ENCODE results near the gene TWF2.

Gene TWF2

DNA sequence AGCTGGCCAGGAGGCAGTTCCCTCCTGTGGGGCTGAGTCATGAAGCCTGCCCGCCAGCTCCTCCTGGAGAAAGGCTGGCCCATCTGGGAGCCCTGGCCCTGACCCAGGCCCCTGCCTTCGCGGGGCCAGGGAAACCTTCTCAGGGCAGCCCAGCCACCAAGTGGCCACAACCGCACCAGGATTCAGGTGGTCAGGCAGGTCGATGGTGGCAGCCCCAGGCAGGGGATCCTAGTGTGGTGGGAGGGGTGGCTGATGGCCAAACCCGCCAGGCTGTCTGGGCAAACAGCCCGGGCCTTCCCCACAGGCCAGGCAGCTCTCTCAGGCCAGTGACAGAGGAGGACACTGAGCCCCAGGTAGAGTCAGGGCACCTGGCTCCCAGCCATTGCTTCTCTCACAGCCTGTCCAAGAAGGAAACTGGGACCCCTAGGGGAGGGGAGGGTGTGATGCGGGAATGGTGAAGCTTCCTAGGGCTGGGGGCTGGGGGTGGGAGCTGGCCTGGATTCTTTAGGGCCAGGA lies 1.2 kb downstream of the TWF2 start:
- DNase-seq (ENCODE audit: low read depth in 2 of 2), result no peak

GRCh38 chr3:52237006-52237656 lies 1.8 kb downstream of the TWF2 start:
- DNase-seq (ENCODE audit: low read depth in 2 of 2), result no peak

DNA sequence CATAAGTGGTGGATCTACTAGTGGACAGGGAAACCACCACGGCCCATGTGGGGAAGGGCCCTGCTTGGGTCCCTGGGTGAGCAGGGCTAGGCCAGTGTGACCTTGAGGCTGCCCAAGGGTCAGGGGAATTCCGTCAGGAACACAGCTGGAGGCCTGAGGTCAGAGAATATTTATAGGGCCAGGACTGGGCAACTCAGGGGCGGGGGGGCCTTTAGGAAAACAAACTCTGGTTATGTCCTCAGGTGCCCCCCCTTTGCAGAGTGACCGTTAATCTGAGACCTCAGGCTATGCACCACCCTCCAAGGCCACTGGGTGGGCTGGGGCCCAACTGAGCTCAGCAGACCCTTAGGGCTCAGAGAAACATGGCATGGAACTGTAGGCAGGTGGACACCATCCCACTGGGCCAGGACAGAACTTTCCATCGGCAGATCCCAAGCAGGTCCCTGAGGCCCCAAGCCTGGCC lies 2.5 kb downstream of the TWF2 start:
- DNase-seq (ENCODE audit: low read depth in 2 of 2), result no peak

- no peak for DNase-seq (ENCODE audit: low read depth in 2 of 2)
Measured at GRCh38 chr3:52234516-52235447, 4.2 kb downstream of the TWF2 start.

DNA sequence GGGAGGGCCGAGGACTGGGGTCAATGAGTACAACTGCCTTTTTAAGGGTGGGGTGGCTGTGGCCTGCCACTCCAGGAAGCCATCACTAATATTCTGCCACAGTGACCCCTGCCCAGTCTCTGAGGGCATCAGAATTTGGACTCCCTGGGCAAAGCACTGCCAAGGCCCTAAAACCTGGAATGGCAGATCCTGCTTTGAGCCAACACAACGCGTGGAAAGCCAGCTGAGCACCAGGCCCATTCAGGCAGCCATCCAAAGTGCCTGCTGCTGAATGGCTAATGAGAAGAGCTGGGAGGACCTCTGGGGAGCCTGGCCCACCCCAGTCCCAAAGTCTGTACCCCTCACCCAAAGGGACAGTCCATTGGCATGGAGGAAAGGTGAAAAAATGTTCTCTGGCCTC lies 5.0 kb downstream of the TWF2 start:
- no peak for DNase-seq (ENCODE audit: low read depth in 2 of 2)

DNA sequence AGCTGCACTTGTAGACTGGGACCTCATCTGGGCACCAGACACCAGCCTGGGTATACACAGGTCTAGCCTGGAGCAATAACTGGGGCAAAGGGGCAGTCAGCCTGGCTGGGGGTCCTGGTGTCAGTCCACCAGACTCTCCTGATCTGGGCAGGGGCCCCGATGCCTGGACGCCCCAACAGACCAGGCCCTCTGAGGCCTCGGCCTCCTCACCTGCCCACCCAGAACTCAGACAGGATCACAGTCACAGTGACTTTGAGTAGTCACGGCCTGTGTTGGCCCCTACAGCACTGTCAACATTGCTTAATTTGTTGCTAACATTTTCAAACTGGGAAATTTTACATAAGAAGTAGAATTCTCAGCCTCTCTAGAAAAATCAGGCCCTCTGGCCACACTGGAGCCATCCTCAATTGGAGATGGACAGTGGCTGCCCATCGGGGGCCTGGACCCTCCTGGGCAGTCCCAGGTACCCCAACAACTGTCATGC lies 5.8 kb downstream of the TWF2 start:
- no peak for DNase-seq (ENCODE audit: low read depth in 2 of 2)

- DNase-seq (ENCODE audit: low read depth in 2 of 2), result no peak
Measured at GRCh38 chr3:52232279-52233107, 6.5 kb downstream of the TWF2 start.

DNA sequence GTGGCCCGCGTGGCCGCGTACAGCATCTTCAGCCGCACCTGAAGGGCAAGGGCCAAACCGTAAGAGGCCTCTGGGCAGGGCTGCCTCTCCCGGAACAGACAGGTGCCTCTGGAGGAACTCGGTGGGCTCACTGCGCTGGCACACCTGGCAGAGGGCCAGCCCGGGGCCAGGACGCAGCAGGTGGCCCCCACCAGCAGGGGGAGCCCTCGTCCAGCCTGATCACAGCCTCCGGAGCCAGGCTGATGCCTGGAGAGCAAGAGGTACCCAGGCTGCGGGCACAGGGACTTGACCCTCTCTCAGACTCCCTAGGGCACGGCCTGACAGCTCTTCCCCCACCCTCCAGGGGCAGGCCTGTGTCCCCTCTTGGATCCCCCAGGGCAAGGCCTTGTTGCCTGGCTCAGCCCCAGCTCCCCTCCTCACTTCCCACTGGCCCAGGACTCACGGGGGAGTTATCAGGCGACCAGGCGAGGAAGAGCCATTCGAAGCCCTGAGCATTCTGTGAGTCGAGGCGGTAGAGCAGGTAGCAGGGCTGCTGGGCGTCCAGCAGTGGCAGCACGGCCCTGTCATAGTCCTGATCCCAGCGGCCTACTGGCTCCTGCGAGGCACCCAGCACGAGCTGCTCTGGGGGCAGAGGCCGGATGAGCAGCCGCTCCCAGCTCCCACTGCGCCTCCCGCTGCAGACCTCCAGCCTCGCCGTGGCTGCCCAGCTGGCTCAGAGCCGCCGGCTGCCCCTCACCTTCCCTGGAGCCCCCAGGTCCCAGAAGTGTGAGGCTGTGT lies 7.3 kb downstream of the TWF2 start:
- peak; percentile 75 to 79 for DNase-seq (ENCODE audit: low read depth in 2 of 2)

DNA sequence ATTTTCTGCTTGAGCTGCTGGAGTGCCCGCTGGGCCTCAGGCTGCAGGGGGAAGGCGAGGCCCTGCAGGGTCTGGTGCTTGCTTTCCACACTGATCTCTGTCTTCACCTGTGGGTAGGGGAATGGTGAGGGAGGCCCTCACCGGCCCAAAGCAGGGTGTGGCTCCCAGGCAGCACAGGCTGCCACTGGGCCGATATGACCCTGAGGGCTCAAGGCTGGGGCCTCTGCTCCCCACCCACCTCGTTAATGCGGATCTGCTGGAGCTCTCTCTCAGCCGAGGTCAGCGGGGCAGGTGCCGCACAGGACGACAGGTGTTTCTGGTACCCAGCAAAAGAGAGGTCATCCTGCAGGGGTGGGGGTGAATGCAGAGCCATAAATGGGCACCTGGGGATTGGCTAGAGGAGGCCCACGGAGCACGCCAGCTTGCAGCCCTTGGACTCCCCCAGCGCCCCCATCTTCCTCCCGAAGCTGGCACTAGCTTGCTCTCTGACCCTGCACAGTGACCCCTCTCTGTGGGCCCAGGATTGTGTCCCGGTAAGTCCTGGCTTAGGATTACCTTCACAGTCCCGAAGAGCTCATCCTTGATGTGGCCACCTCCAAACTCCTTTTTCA lies 8.0 kb downstream of the TWF2 start:
- no peak for DNase-seq (ENCODE audit: low read depth in 2 of 2)

GRCh38 chr3:52230461-52230860 lies 8.5 kb downstream of the TWF2 start:
- DNase-seq (ENCODE audit: low read depth in 2 of 2), result no peak

- no peak for DNase-seq (ENCODE audit: low read depth in 2 of 2)
Measured at GRCh38 chr3:52229656-52230055, 9.3 kb downstream of the TWF2 start.

GRCh38 chr3:52228751-52229291 lies 10.1 kb downstream of the TWF2 start:
- no peak for DNase-seq (ENCODE audit: low read depth in 2 of 2)

GRCh38 chr3:52228266-52228665 lies 10.7 kb downstream of the TWF2 start:
- no peak for DNase-seq (ENCODE audit: low read depth in 2 of 2)

DNA sequence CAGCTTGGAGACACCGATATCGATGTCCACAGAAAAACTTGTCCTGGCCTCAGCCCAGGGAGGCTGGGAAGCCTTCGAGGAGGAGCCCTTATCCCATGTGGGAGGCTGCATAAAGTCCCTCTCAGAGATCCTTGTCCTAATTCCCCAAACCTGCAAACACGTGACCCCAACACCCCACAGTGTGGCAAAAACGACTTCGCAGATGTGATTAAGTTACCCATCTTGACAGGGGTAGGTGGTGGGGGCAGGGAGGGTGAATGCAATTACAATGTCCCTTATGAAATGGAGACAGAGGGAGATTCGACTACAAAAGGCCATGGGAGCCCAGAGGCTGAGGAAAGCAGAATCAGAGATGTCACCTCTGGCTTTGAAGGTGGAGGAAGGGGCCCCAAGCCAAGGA lies 11.2 kb downstream of the TWF2 start:
- no peak for DNase-seq (ENCODE audit: low read depth in 2 of 2)

- DNase-seq (ENCODE audit: low read depth in 2 of 2), result no peak
Measured at GRCh38 chr3:52227117-52227516, 11.8 kb downstream of the TWF2 start.

GRCh38 chr3:52226229-52226817 lies 12.6 kb downstream of the TWF2 start:
- DNase-seq (ENCODE audit: low read depth in 2 of 2), result no peak

GRCh38 chr3:52225452-52226228 lies 13.3 kb downstream of the TWF2 start, which contains the start of gene TLR9:
TLR9 (minus strand) TSS chr3:52225645; CDS start chr3:52225529, 116 bp downstream.
- DNase-seq (ENCODE audit: low read depth in 2 of 2), result no peak

DNA sequence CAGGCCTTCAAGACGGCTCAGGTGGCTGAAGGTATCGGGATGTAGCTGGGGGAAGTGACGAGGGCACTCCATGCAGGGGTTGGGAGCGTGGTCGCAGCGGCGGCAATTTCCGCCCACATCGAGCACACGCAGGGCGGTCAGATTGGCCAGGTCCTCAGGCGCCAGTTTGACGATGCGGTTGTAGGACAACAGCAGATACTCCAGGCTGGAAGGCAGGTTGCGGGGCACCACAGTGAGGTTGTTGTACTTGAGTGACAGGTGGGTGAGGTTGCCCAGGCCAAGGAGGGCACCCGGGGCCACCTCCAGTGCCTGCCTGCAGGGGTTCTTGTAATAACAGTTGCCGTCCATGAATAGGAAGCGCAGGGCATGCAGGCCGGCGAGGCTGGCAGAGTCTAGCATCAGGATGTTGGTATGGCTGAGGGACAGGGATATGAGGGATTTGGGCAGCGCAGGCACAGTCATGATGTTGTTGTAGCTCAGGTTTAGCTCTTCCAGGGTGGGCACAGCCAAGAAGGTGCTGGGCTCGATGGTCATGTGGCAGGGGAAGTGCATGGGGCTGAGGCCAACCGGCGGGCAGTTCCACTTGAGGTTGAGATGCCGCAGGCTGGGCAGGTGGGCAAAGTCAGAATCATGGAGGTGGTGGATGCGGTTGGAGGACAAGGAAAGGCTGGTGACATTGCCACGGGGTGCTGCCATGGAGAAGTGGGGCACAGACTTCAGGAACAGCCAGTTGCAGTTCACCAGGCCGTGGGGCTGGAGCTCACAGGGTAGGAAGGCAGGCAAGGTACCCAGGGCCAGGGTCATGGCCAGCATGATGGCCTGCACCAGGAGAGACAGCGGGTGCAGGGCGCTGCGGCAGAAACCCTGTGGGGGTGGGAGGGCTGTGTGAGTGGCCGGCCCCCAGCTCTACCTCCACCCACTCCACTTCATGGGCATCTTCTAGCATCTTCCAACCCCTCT lies 15.2 kb downstream of the TWF2 start:
- DNase-seq (ENCODE audit: low read depth in 2 of 2), result no peak
